ENCODE data around the gene FUT8. TPM values are rescaled to one million over a fixed set of nuclear protein-coding genes. Genes with fewer than 3 reads are reported as not detected.
A peak's percentile ranks its signal among the peaks of the same experiment; 100 is the strongest.

Gene FUT8
- total RNA-seq, 8 experiments from 2014 or later, result 26.4 to 68.1 (median 30.7) TPM

- 36 to 100% (median 90%) methylated on average over 1 to 2 of the region's 2 CpGs; no CpG with 5 or more reads in 1 of the 10 experiments for WGBS, 10 experiments
- Histone ChIP-seq H3K4me3 (no peak overlapping the region), H3K4me1 (replicated peaks in 1 of 2) (no peaks in the 10 kb centered on the region), H3K27ac (no peak overlapping the region)
- ATAC-seq (replicated peaks in 6 of 8), result no peak
- in situ Hi-C loops (cut with MboI; ENCODE audit: low pct_unique_long_range_greater_than_20kb in 2 of 9, low sequenced_read_pairs in 9 of 9, unreplicated experiment in 9 of 9), result no loop called here
These were observed 319.5 kb downstream of the FUT8 start for GRCh38 chr14:65731933-65732506.

- no peak for ATAC-seq (replicated peaks in 6 of 8)
- 17 to 100% (median 95%) methylated on average over 1 to 4 of the region's 4 CpGs for WGBS, 10 experiments
- Histone ChIP-seq H3K4me3 (no peak overlapping the region), H3K4me1 (replicated peaks in 1 of 2) (no peaks in the 10 kb centered on the region), H3K27ac (no peak overlapping the region)
- in situ Hi-C loops (cut with MboI; ENCODE audit: low pct_unique_long_range_greater_than_20kb in 2 of 9, low sequenced_read_pairs in 9 of 9, unreplicated experiment in 9 of 9), result no loop called here
These were observed 325.8 kb downstream of the FUT8 start for GRCh38 chr14:65738339-65738738.

GRCh38 chr14:65745396-65746190, 333.1 kb downstream of the FUT8 start:
- 67 to 100% (median 93%) methylated on average over 1 to 8 of the region's 8 CpGs for WGBS, 10 experiments
- Histone ChIP-seq H3K27ac (no peak overlapping the region), H3K4me3 (no peak overlapping the region), H3K4me1 (replicated peaks in 1 of 2) (peaks cover 0 to under 1% of the 10 kb centered on the region in 2 donors)
- ATAC-seq (replicated peaks in 6 of 8), result no peak
- in situ Hi-C loops (cut with MboI; ENCODE audit: low pct_unique_long_range_greater_than_20kb in 2 of 9, low sequenced_read_pairs in 9 of 9, unreplicated experiment in 9 of 9), result no loop called here

DNA sequence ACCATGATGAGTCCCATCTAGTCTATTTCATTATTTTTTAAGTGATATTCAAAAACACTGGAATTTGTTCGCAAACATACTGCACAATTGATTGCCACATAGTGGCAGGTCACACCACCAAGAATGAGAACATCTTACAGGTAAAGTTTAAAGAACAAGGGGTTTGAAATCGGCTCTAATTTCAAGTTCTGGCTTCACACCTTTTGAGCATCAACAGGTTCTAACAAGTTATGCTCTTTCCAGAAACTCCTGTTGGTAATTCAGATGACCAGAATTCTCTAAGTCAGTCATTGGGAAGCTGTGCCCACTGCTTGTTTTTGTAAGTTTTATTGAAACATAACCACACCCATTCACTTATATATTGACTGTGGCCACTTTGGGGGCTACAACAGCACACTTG, 336.3 kb downstream of the FUT8 start:
- Histone ChIP-seq H3K4me3 (no peak overlapping the region), H3K4me1 (replicated peaks in 1 of 2) (peaks cover 9 to 15% of the 10 kb centered on the region in 2 donors), H3K27ac (no peak overlapping the region)
- in situ Hi-C loops (cut with MboI; ENCODE audit: low pct_unique_long_range_greater_than_20kb in 2 of 9, low sequenced_read_pairs in 9 of 9, unreplicated experiment in 9 of 9), result no loop called here
- ATAC-seq (replicated peaks in 6 of 8), result no peak
- WGBS, 10 experiments, result 80 to 100% (median 94%) methylated on average over 1 to 2 of the region's 2 CpGs; no CpG with 5 or more reads in 2 of the 10 experiments

DNA sequence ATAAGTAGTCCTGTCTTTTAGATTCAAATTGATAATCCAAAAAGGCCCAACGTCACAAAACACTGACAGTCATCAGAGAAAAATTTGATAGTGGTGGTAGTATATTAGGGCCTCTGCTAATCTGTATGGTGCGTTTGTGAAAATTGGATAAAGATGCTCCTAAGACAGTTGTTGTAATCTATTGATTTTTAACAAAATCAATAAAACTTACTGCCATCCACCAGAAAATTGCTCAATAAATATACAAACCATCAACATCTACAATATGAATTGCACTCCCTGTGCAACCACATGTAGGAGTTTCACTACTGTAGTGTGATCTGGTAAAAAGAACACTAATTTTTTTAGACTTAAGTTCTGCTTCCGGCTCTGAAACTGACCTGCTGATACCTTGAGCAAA, 336.8 kb downstream of the FUT8 start:
- in situ Hi-C loops (cut with MboI; ENCODE audit: low pct_unique_long_range_greater_than_20kb in 2 of 9, low sequenced_read_pairs in 9 of 9, unreplicated experiment in 9 of 9), result no loop called here
- 60 to 100% (median 91%) methylated on average over 1 to 3 of the region's 3 CpGs for WGBS, 10 experiments
- H3K4me1 ChIP-seq (replicated peaks in 1 of 2), result peaks cover 9 to 15% of the 10 kb centered on the region in 2 donors
- H3K27ac ChIP-seq, result no peak overlapping the region
- H3K4me3 ChIP-seq, result no peak overlapping the region
- ATAC-seq (replicated peaks in 6 of 8), result no peak

DNA sequence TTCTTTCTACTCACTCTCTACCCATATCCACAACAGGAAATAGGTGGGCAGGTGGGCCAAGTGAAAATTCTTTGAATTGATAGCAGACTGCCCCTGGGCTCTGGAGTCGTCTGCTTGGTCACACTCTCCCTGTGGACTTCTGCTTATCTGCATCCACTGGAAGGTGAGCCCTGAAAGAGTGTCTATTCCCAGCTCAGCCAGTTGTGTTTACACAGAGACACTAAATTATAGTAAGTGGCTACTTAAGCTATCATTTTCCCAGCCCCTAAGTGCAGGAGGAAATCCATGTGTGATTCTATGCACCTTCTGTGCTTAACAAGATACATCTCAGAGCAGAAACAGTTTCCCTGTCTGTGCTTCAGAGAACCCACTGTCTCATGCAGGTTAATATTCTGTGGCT, 338.4 kb downstream of the FUT8 start:
- H3K4me1 ChIP-seq (replicated peaks in 1 of 2), result peaks cover 9 to 15% of the 10 kb centered on the region in 2 donors
- H3K27ac ChIP-seq, result peak overlapping the region in 1 of 2 donors; percentile 36
- peak in 5 of 8 experiments; percentile 16 to 64 (median 35) for ATAC-seq (replicated peaks in 6 of 8)
- no peak overlapping the region for H3K4me3 ChIP-seq
- in situ Hi-C loops (cut with MboI; ENCODE audit: low pct_unique_long_range_greater_than_20kb in 2 of 9, low sequenced_read_pairs in 9 of 9, unreplicated experiment in 9 of 9), result no loop called here
- WGBS, 10 experiments, result 17 to 75% (median 40%) methylated on average over 1 of the region's 1 CpG; no CpG with 5 or more reads in 6 of the 10 experiments

- H3K4me1 ChIP-seq (replicated peaks in 1 of 2), result peaks cover 9 to 15% of the 10 kb centered on the region in 2 donors
- H3K4me3 ChIP-seq, result no peak overlapping the region
- peak overlapping the region in 1 of 2 donors; percentile 36 for H3K27ac ChIP-seq
- 47 to 80% (median 65%) methylated on average over 1 to 3 of the region's 3 CpGs; no CpG with 5 or more reads in 2 of the 10 experiments for WGBS, 10 experiments
- in situ Hi-C loops (cut with MboI; ENCODE audit: low pct_unique_long_range_greater_than_20kb in 2 of 9, low sequenced_read_pairs in 9 of 9, unreplicated experiment in 9 of 9), result no loop called here
- peak in 4 of 8 experiments; percentile 8 to 37 (median 24) for ATAC-seq (replicated peaks in 6 of 8)
These were observed 339.0 kb downstream of the FUT8 start for GRCh38 chr14:65751510-65751909.

DNA sequence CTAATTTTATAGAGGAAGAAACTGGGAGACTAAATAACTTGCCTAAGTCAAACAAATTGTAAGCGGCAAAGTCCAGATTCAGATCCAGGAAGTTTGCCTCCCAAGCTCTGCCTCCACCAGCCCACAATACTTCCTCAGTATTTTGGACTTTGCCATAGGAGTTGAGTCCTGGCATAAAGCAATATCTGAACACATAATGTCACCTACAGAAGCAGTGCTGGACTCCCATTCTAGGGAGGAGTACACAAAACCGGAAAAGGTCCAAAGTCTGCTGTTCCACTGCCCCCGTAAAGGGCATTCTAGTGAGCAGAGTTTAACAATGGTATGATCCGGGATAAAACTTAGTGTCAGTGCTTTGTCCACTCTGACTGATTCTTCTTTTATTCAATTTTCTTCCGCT, 340.5 kb downstream of the FUT8 start:
- in situ Hi-C loops (cut with MboI; ENCODE audit: low pct_unique_long_range_greater_than_20kb in 2 of 9, low sequenced_read_pairs in 9 of 9, unreplicated experiment in 9 of 9), result no loop called here
- ATAC-seq (replicated peaks in 6 of 8), result no peak
- peaks cover 9 to 15% of the 10 kb centered on the region in 2 donors for H3K4me1 ChIP-seq (replicated peaks in 1 of 2)
- H3K27ac ChIP-seq, result no peak overlapping the region
- H3K4me3 ChIP-seq, result no peak overlapping the region
- 67 to 100% (median 94%) methylated on average over 1 to 3 of the region's 5 CpGs; no CpG with 5 or more reads in 2 of the 10 experiments for WGBS, 10 experiments

GRCh38 chr14:65755331-65755730, 342.8 kb downstream of the FUT8 start:
- no peak for ATAC-seq (replicated peaks in 6 of 8)
- in situ Hi-C loops (cut with MboI; ENCODE audit: low pct_unique_long_range_greater_than_20kb in 2 of 9, low sequenced_read_pairs in 9 of 9, unreplicated experiment in 9 of 9), result no loop called here

GRCh38 chr14:65756880-65757279, 344.4 kb downstream of the FUT8 start:
- no peak overlapping the region for H3K27ac ChIP-seq

More at GRCh38 chr14:65755331-65755730, 342.8 kb downstream of the FUT8 start:
- Histone ChIP-seq H3K27ac (no peak overlapping the region), H3K4me1 (replicated peaks in 1 of 2) (peaks cover 9 to 15% of the 10 kb centered on the region in 2 donors), H3K4me3 (no peak overlapping the region)
- WGBS, 10 experiments, result 40 to 100% (median 72%) methylated on average over 1 to 6 of the region's 6 CpGs

GRCh38 chr14:65769151-65769550, 356.6 kb downstream of the FUT8 start:
- Histone ChIP-seq H3K4me1 (replicated peaks in 1 of 2) (no peaks in the 10 kb centered on the region), H3K4me3 (no peak overlapping the region), H3K27ac (no peak overlapping the region)
- 30 to 94% (median 71%) methylated on average over 1 to 2 of the region's 2 CpGs; no CpG with 5 or more reads in 2 of the 10 experiments for WGBS, 10 experiments
- in situ Hi-C loops (cut with MboI; ENCODE audit: low pct_unique_long_range_greater_than_20kb in 2 of 9, low sequenced_read_pairs in 9 of 9, unreplicated experiment in 9 of 9), result no loop called here
- no peak for ATAC-seq (replicated peaks in 6 of 8)

More at GRCh38 chr14:65756880-65757279, 344.4 kb downstream of the FUT8 start:
- no peak overlapping the region for H3K4me3 ChIP-seq
- ATAC-seq (replicated peaks in 6 of 8), result peak in 1 of 8 experiments; percentile 60
- peaks cover 0 to 2% of the 10 kb centered on the region in 2 donors for H3K4me1 ChIP-seq (replicated peaks in 1 of 2)
- in situ Hi-C loops (cut with MboI; ENCODE audit: low pct_unique_long_range_greater_than_20kb in 2 of 9, low sequenced_read_pairs in 9 of 9, unreplicated experiment in 9 of 9), result no loop called here
- 50 to 97% (median 73%) methylated on average over 1 to 3 of the region's 3 CpGs; no CpG with 5 or more reads in 3 of the 10 experiments for WGBS, 10 experiments

GRCh38 chr14:65770681-65771080, 358.2 kb downstream of the FUT8 start:
- no peaks in the 10 kb centered on the region for H3K4me1 ChIP-seq (replicated peaks in 1 of 2)
- in situ Hi-C loops (cut with MboI; ENCODE audit: low pct_unique_long_range_greater_than_20kb in 2 of 9, low sequenced_read_pairs in 9 of 9, unreplicated experiment in 9 of 9), result no loop called here
- H3K4me3 ChIP-seq, result no peak overlapping the region
- no peak overlapping the region for H3K27ac ChIP-seq
- no peak for ATAC-seq (replicated peaks in 6 of 8)
- WGBS, 10 experiments, result 46 to 79% (median 68%) methylated on average over 3 to 5 of the region's 5 CpGs; no CpG with 5 or more reads in 3 of the 10 experiments

DNA sequence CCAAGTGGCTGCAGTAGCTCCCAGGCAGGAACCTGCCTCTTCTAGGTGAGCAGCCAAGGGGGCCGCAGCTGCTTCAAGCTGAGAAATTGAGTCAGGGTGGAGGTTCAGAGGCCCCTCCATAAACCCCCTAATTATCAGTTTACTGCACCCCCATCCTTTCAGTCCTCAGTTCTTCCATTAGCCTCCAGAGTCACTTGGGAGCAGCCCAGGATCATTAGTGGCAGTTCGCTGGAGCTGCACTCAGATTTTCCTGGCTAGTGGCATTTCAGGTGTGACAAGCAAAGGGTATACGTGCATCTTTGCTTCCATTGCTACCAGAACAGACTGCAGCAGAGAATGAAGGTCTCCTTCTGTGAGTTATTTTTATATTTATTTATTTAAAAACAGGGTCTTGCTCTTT, 358.7 kb downstream of the FUT8 start:
- Histone ChIP-seq H3K4me3 (no peak overlapping the region), H3K4me1 (replicated peaks in 1 of 2) (peaks cover 0 to 6% of the 10 kb centered on the region in 2 donors), H3K27ac (no peak overlapping the region)
- WGBS, 10 experiments, result 57 to 100% (median 81%) methylated on average over 1 to 3 of the region's 3 CpGs; no CpG with 5 or more reads in 6 of the 10 experiments
- ATAC-seq (replicated peaks in 6 of 8), result no peak
- in situ Hi-C loops (cut with MboI; ENCODE audit: low pct_unique_long_range_greater_than_20kb in 2 of 9, low sequenced_read_pairs in 9 of 9, unreplicated experiment in 9 of 9), result no loop called here
